ENCODE measurements around the gene CHAD.
"Not testable (repeated sequence)": the region's sequence is repeated elsewhere in the genome, so short reads cannot be mapped to it uniquely, and the experiment has no call there.

CHAD gene

DNA sequence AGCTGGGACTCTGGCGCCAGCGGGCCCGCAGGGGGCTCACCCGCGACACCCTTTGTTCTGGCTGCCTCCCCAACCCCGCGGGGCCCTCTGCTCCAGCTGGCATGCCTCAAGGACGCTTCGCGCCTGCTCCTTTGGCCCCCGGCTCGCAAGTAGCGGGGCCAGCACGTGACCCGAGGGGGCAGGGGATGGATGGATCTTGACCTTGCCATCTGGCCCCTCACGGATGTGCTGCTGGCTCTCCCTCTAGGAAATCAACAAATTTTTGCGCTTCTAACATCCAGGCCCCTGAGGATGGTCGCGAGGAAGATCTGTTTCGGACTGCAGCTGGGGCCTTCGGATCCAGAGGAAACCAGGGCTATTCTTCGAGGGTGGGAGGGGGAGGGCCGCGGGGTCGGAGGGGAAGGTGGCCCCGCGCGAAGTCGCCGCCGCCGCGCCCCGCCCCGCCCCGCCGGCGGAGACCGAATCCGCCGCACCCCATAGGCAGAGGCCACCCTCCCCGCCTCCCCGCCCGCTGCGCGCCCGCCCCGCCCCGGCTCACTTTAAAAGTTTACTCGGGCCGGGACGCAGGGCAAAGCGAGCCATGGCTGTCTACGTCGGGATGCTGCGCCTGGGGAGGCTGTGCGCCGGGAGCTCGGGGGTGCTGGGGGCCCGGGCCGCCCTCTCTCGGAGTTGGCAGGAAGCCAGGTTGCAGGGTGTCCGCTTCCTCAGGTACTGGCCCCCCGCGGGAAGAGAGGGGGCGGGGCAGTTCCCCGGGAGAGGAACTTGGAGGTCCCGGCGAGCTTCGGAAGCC, 42.8 kb downstream of the CHAD start, which contains the start of gene ACSF2:
TSS of gene ACSF2 (plus strand) at position 537 of the 790 bp plus-strand sequence. CDS start at position 581, 44 bp downstream.
- peak; percentile 57 for DNase-seq

DNA sequence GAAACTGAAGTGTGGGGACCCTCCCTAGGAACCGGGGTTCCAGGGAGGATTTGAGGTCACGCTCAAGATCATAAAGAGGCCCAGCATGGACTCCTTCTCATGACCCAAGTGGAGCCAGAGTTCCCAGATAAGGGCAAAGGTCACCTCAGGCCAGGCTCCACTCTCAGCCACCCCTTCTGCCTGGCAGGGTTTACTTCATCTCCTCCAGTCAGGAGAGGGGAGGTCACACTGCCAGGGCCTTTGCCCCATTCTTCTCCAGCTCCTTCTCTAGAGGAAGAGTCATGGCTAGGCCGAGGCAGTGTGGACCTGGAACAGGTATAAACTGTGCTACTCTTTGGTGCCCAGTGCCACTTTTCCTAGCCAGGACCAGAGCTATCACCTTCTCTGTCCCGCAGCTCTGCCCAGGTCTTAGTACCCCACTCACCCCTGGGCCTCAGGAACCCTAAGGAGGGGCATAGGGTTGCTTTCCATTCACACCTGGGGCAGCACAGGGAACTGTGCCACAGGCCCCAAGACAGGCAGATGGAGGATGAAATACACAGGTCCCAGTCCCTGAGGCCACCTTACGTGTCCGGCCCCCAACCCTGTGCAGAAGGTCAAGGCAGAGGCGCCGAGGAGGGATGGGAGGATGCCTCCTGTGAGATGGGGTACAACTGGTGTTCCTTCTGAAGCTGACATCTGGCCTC, 43.5 kb downstream of the CHAD start:
- no peak for DNase-seq

DNA sequence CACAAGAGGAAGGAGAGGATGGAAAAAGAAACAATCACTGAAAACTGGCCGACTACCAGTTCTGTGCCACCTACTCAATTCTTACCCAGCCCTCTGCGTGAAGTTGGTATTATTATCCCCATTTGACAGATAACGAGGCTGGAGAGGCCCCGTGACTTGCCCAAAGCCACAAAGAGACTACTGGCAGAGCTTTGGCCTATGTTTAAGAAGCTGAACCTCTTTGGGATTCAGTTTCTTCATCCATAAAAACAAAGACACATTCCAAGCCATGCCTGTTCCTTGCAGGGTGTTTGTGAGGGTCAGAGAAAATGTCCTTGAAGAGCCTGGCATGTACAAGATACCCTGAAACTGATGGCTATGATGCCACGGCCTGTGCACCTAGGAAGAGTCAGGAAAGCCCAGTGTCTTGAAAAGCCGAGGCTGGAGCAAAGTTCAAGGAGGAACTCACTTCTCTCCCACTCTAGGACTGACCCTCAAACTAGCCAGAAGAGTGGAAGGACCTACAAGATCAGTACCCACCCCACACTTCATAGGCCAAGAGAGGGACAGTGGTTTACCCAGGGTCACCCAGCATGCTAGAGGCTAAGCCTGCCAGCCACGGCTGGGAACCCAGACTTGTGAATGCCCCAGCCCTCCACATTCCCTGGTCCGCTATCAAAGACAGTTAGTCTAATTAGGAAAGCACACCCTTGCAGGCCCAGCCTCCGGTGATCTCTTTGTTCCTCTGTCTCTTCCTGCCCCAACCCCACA, 44.3 kb downstream of the CHAD start:
- no peak for DNase-seq

DNA sequence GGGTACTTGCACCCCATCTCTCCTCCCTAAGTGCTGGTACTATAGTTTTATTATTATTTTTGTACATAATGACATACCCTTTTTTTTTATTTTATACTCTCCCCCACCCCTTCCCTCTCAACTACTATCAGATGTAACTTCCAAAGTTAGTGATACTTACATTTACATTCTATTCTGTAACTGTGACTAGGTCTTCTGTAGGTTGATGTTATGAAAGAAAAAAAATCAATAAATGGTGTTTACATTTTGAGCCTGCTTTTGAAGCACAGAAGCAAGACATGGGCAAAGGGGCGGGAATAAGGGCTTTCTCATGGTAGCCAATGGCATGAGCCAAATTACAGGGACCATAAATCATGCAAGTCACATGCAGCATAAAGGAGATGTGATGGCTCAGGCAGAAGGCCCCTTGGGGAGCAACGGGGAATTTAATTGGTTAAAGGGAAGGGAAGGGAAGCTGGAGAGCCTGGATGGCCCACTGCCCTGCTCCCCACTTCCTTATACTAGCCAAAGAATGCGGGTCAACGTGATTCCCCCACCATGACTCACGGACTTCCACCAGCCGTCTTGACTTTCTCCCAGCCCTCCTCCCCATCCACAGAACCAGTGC, 45.0 kb downstream of the CHAD start:
- DNase-seq: no peak

DNA sequence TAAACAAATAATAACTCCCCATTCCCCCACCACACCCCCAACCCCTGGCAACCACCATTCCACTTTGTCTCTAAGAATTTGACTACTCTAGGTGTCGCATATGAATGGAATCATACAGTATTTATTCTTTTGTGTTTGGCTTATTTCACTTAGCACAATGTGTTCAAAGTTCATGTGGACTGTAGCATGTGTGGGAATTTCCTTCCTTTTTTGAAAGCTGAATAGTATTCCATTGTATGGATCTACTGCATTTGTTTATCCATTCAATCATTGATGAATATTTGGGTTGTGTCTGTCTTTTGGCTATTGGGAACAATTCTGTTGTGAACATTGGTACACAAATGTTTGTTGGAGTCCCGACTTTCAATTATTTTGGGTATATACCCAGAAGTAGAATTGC, 45.9 kb downstream of the CHAD start:
- DNase-seq: no peak

DNA sequence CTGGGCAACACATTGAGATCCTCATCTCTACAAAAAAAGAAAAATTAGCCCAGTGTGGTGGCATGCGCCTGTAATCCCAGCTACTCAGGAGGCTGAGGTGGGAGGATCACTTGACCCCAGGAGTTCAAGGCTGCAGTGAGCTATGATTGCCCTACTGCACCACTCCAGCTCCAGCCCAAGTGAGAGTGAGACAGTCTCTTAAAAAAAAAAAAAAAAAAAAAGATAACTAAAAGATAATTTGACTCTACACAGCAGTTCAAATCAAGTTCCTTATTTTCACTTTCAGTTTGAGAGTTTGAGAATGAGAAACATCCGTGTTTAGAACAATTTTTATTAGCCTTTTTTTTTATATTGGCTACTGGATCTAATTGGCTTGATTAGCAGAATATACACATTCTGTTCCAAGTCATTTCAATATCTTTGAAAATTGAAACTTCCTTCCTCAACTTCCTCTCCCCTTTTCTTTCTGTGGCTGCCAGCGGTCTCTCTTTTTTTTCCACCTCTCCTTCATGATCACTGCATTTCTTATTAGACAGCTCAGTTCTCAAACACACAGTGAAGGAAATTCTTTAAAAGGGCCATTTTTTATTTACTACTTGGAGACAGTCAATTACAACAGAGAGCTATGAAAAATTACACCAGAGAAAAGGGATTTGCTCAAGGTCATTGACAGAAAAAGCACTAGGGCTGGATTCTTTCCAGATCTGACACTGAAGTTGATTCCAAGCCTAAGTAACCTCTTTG, 47.2 kb downstream of the CHAD start:
- DNase-seq: no peak

DNA sequence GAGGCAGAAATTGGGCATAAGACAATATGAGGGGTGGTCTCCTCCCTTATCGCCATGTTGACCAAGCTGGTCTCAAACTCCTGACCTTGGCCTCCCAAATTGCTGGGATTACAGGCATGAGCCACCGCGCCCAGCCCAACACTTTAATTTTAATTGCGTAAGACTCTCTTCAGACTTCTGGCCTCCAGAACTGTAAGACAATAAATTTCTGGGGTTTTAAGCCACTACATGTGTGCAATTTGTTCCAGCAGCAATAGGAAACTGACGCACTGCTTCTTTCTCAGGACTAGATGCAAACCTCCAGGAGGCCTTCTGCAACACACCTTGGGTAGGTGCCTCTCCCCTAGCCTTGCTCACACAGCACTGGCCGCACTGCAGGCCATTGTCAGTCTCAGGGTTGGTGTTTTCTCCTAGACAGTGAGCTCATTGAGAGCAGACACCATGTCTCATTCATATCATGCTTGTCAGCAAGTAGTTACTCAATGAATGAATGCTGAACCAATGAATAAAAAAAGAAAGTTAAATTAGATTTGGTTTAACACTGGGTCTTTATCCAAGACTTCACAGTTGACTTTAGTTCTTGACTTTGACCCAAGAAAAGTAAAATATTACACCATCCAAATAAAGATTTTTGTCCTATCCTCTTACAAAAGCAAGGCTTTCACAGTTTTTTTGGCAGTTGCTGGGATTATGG, 48.1 kb downstream of the CHAD start:
- no peak for DNase-seq

DNA sequence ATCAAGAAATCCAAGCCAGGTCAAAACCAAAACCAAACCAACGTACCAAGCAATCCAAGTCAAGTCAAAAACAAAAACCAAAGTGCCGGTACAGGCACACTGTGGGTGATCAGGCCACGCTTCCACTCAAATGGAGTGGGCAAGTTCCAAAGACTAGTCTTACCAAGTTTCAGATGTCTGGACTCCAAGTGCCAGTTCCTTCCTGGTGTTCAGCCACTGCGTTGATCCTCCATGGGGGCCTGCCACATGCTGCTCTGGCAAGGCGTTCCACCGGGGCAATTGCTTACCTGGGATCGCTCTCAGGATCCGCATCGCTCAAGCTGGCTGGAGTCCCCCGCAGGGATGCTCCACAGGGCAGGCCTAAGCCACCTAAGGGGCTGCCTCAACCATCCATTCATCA, 49.1 kb downstream of the CHAD start:
- DNase-seq: not testable (repeated sequence)

DNA sequence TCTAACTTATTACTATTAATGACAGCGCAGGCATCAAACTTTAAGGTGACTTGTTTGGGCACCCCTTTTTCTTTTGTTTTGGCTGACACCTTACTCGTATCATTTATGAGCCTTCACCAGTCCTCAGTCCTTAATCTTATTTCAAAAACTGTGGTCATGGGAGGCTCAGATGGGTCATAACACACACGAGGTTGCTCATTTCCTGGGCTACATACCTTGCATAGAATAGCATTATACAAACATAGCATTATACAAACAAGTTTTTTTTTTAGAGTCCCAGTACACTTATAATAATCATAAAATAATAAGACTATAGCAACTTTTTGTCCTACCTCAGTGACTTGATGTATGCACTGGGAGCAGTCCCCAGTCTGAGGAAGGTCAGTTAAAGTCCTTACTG, 53.9 kb downstream of the CHAD start:
- DNase-seq: no peak

Data from activated gamma-delta T cell treated with Interleukin-2 at 50 U/mL for 16 hours (primary cell).